ENCODE results near the gene ART1.

DNA sequence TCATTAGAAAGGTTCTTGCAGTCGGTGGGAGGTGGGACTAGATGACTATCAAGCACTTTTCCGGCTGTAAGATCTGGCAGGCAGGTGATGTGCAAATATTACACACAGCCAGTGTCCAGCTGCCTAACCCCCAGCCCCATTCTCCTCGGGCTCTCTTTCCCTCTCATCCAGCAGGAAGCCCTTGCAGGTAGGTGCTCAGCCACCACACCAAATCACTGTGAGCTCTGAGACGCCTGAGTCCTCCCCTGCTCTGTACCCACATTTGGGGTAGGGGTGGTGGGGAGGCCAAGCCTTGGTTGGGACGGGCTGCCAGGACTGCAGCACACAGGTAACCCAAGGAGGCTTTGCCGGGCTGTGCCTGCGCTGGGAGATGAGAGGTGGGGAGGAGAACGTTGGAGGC lies 3.7 kb upstream of the ART1 start:
- TF ChIP-seq CTCF (IDR thresholded peaks at IDR 0.05), result no peak
- no peak for TF ChIP-seq ZFX (IDR thresholded peaks at IDR 0.05; ENCODE audit: borderline replicate concordance)
